HepG2 (cell line): ENCODE results near the gene CLDN20.

Experiments used
- JUNB ChIP-seq: sonication (generic); formaldehyde crosslinking; IDR thresholded peaks from 2 replicates; pipeline ENCODE4 v1.8.0; 2022; ENCODE audit warnings: missing genetic modification reagents, mild to moderate bottlenecking, borderline replicate concordance
- POLR2A ChIP-seq, 2 experiments: IDR thresholded peaks; 2 replicates each; pipeline ENCODE4 v1.6.1; 2011; ENCODE audit warnings: low read depth in 2 of 2, low read length in 2 of 2, mild to moderate bottlenecking in 1 of 2, moderate library complexity in 1 of 2; ENCODE audit not compliant: insufficient read depth in 1 of 2
- ZFP36L2 ChIP-seq: sonication (generic); formaldehyde crosslinking; IDR thresholded peaks from 2 replicates; pipeline ENCODE4 v1.4.0; 2020; ENCODE audit warnings: missing genetic modification reagents
- ZNF274 ChIP-seq: sonication (generic); formaldehyde crosslinking; IDR thresholded peaks from 2 replicates; pipeline ENCODE4 v1.5.1; 2020; ENCODE audit warnings: mild to moderate bottlenecking, missing genetic modification reagents
- ZNF331 ChIP-seq: sonication (generic); formaldehyde crosslinking; IDR thresholded peaks from 2 replicates; pipeline ENCODE4 v1.4.0; 2020; ENCODE audit warnings: missing genetic modification reagents
- ZNF614 ChIP-seq: IDR thresholded peaks from 2 replicates; pipeline ENCODE4 v1.6.1; 2018; ENCODE audit warnings: missing biosample characterization, missing genetic modification reagents, inconsistent platforms, borderline replicate concordance
- TF ChIP-seq, protein P1 (sequence below): sonication (generic); formaldehyde crosslinking; IDR thresholded peaks from 2 replicates; pipeline ENCODE4 v1.8.0; 2022; ENCODE audit warnings: missing genetic modification reagents, mild to moderate bottlenecking, moderate library complexity, borderline replicate concordance
- TF ChIP-seq, protein P2 (sequence below): IDR thresholded peaks from 2 replicates; pipeline ENCODE4 v1.6.1; 2012; ENCODE audit warnings: inconsistent platforms
- TF ChIP-seq, protein P3 (sequence below): sonication (generic); formaldehyde crosslinking; IDR thresholded peaks from 2 replicates; pipeline ENCODE4 v1.5.0; 2020; ENCODE audit warnings: missing genetic modification reagents
- TF ChIP-seq, protein P4 (sequence below): sonication (generic); formaldehyde crosslinking; IDR thresholded peaks from 2 replicates; pipeline ENCODE4 v1.5.0; 2020; ENCODE audit warnings: mild to moderate bottlenecking, missing genetic modification reagents, moderate library complexity

DNA sequence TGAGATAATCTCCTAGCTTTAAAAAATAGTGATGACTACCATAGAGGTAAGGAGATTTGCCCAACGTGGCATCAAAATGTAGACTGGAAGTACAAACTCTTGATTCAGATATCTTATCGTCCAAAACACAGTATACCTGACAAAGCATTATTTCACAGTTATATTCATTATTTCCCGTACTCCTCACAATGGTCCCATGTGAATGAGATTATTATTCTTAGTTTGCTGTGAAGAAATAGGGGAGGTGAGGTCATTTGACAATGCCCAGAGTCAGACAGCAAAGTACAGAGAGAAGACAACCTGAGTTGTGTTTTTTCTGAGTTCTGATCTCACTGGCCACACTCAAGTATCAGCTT lies 51.7 kb downstream of the CLDN20 start:
- TF ChIP-seq, protein P1, sequence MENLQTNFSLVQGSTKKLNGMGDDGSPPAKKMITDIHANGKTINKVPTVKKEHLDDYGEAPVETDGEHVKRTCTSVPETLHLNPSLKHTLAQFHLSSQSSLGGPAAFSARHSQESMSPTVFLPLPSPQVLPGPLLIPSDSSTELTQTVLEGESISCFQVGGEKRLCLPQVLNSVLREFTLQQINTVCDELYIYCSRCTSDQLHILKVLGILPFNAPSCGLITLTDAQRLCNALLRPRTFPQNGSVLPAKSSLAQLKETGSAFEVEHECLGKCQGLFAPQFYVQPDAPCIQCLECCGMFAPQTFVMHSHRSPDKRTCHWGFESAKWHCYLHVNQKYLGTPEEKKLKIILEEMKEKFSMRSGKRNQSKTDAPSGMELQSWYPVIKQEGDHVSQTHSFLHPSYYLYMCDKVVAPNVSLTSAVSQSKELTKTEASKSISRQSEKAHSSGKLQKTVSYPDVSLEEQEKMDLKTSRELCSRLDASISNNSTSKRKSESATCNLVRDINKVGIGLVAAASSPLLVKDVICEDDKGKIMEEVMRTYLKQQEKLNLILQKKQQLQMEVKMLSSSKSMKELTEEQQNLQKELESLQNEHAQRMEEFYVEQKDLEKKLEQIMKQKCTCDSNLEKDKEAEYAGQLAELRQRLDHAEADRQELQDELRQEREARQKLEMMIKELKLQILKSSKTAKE (CRISPR knock-in tag): no peak
- TF ChIP-seq ZNF614 (no peak), ZNF274 (CRISPR knock-in tag) (no peak), ZFP36L2 (CRISPR knock-in tag) (no peak), JUNB (CRISPR knock-in tag) (no peak), ZNF331 (CRISPR knock-in tag) (no peak), POLR2A (IDR thresholded peaks at IDR 0.05; ENCODE audit: insufficient read depth in 1 of 2, low read depth in 2 of 2, low read length in 2 of 2) (0 out of 4 replicates have a peak, but pooled peaks of 1 of the 2 experiments have one; percentile 16)
- TF ChIP-seq, protein P2, sequence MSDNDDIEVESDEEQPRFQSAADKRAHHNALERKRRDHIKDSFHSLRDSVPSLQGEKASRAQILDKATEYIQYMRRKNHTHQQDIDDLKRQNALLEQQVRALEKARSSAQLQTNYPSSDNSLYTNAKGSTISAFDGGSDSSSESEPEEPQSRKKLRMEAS: no peak
- TF ChIP-seq, protein P3, sequence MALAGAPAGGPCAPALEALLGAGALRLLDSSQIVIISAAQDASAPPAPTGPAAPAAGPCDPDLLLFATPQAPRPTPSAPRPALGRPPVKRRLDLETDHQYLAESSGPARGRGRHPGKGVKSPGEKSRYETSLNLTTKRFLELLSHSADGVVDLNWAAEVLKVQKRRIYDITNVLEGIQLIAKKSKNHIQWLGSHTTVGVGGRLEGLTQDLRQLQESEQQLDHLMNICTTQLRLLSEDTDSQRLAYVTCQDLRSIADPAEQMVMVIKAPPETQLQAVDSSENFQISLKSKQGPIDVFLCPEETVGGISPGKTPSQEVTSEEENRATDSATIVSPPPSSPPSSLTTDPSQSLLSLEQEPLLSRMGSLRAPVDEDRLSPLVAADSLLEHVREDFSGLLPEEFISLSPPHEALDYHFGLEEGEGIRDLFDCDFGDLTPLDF: no peak
- TF ChIP-seq, protein P4, sequence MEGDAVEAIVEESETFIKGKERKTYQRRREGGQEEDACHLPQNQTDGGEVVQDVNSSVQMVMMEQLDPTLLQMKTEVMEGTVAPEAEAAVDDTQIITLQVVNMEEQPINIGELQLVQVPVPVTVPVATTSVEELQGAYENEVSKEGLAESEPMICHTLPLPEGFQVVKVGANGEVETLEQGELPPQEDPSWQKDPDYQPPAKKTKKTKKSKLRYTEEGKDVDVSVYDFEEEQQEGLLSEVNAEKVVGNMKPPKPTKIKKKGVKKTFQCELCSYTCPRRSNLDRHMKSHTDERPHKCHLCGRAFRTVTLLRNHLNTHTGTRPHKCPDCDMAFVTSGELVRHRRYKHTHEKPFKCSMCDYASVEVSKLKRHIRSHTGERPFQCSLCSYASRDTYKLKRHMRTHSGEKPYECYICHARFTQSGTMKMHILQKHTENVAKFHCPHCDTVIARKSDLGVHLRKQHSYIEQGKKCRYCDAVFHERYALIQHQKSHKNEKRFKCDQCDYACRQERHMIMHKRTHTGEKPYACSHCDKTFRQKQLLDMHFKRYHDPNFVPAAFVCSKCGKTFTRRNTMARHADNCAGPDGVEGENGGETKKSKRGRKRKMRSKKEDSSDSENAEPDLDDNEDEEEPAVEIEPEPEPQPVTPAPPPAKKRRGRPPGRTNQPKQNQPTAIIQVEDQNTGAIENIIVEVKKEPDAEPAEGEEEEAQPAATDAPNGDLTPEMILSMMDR (CRISPR knock-in tag): no peak
